HG02642 (cell line): Measurements from ENCODE around the gene STRN.
"Not testable (repeated sequence)": the region's sequence is repeated elsewhere in the genome, so short reads cannot be mapped to it uniquely, and the experiment has no call there.

Experiments
- ATAC-seq: cut with Tn5 transposase; IDR thresholded peaks from one replicate; pipeline ENCODE4 v1.9.1; 2021; ENCODE audit warnings: mild to moderate bottlenecking; ENCODE audit not compliant: unreplicated experiment, poor library complexity

Gene STRN

GRCh38 chr2:36918307-36918706 lies 48.0 kb downstream of the STRN start:
- no peak for ATAC-seq

- ATAC-seq: no peak
Observed at GRCh38 chr2:36915627-36916026, 50.7 kb downstream of the STRN start.

GRCh38 chr2:36912695-36913094 lies 53.6 kb downstream of the STRN start:
- no peak for ATAC-seq

- ATAC-seq: no peak
Observed at GRCh38 chr2:36911012-36911411, 55.3 kb downstream of the STRN start.

GRCh38 chr2:36906277-36906676 lies 60.1 kb downstream of the STRN start:
- ATAC-seq: no peak

- no peak for ATAC-seq
Observed at GRCh38 chr2:36904636-36905035, 61.7 kb downstream of the STRN start.

GRCh38 chr2:36902385-36903120 lies 63.8 kb downstream of the STRN start:
- ATAC-seq: no peak

GRCh38 chr2:36892805-36893204 lies 73.5 kb downstream of the STRN start:
- ATAC-seq: no peak

- ATAC-seq: no peak
Observed at GRCh38 chr2:36889795-36890194, 76.5 kb downstream of the STRN start.

GRCh38 chr2:36887095-36887494 lies 79.2 kb downstream of the STRN start:
- not testable (repeated sequence) for ATAC-seq

- ATAC-seq: no peak
Observed at GRCh38 chr2:36886664-36887063, 79.7 kb downstream of the STRN start.

- ATAC-seq: no peak
Observed at GRCh38 chr2:36885605-36886004, 80.7 kb downstream of the STRN start.

GRCh38 chr2:36882532-36882931 lies 83.8 kb downstream of the STRN start:
- ATAC-seq: no peak

- ATAC-seq: no peak
Observed at GRCh38 chr2:36881816-36882215, 84.5 kb downstream of the STRN start.

- no peak for ATAC-seq
Observed at GRCh38 chr2:36878429-36878828, 87.9 kb downstream of the STRN start.

GRCh38 chr2:36871068-36871707 lies 95.1 kb downstream of the STRN start:
- no peak for ATAC-seq

- no peak for ATAC-seq
Observed at GRCh38 chr2:36869606-36870005, 96.7 kb downstream of the STRN start.

- ATAC-seq: no peak
Observed at GRCh38 chr2:36861896-36862295, 104.4 kb downstream of the STRN start.

- ATAC-seq: peak; percentile 28
Observed at GRCh38 chr2:36859366-36859792, 107.0 kb downstream of the STRN start.

- ATAC-seq: peak; percentile 54
Observed at GRCh38 chr2:36858551-36859365, 107.6 kb downstream of the STRN start.

- no peak for ATAC-seq
Observed at GRCh38 chr2:36857713-36858112, 108.6 kb downstream of the STRN start.
